GDM1 (cell line): ENCODE measurements around the gene KMT2D.
A peak's percentile ranks its signal among the peaks of the same experiment; 100 is the strongest.
"Not testable (repeated sequence)": the region's sequence is repeated elsewhere in the genome, so short reads cannot be mapped to it uniquely, and the experiment has no call there.

ENCODE experiments used
- DNase-seq: peaks from one replicate; lab custom pipeline; 2025; lab: John Stamatoyannopoulos, UW

The KMT2D gene

DNA sequence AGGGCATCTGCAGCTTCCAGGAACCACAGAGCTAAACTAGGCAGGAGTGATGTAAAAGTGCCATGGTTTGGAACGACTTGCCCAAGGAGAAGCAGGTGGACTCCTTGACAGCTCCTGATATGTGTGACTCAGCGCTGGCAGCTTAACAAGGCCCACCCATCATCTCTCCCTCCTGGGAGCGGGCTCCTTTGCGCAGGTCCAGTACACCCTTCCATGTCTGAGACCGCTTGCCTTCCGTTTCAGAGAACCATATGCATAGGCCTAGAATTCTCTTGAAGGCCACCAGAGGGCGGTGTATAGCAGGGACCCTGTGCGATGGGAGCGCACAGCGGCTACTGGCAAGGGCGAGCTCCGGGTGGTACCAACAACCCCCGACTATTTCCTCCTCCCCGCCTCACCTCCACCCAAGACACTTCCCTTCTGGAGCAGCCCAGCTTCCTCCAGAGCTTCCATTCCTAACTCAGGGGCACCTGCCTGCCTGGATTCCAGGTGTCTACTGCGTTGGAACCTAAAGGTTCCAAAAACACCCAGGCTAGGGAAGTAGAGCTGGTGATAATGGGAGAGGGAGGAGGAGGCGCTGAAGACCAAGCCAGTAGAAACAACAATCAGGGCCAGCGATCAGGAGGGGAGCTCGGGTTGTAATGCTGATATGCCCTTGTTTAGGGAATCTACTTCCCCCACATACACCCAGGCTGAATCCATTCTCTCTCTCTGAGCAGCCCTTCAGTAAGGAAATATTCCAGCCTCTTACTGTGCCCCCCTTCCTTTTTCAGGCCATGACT, 27.7 kb upstream of the KMT2D start:
- peak; percentile 76 for DNase-seq

DNA sequence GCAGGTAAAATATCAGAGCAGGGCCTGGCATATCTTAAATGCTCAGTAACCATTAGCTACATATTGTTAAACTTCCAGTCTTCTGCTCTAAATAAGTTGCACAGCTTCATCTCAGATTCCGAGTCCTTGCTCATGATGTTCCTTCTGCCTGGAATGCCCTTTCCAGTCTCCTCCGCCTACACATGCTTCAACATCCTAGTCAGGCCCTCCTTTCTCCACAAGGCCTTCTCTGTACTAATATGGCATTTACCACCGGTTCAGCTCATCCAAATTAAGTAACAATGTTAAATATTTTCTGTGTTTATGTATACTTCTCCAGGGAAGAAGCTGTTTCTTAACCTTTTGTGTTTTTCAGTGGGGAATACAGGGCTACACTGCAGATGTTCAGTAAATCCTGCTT, 25.5 kb upstream of the KMT2D start:
- no peak for DNase-seq

DNA sequence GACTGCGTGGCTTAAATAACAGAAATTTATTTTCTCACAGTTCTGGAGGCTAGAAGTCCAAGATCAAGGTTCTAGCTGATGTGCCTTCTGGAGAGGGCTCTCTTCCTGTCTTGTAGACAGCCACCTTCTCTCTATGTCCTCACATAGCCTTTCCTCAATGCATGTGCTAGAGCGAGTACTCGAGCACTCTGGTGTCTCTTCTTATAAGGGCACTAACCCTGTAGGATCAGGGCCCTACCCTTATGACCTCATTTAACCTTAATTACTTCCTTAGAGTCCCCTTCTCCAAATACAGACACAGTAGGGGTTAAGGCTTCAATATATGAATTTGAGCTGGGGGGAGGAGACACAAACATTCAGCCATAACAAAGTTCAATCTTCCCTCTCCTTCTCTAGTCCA, 23.8 kb upstream of the KMT2D start:
- no peak for DNase-seq

DNA sequence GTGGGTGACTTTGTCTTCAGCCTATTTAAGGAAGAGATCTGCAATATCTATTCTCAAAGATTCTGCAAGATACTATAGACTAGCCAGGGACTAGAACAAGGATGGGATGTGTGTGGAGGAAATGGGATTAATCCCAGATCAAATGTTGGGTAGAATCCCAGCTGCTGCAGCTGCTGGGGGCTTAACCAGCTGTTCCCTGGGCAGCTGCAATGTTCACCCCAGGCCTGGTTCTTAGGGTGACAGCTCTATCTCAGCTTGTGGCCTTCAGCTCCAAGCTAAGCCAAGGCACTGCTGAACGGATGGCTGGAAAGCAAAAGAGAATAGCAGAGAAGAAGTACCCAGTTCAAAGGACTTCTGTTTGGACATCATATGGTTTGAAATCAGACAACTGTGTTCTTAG, 19.2 kb upstream of the KMT2D start:
- no peak for DNase-seq

DNA sequence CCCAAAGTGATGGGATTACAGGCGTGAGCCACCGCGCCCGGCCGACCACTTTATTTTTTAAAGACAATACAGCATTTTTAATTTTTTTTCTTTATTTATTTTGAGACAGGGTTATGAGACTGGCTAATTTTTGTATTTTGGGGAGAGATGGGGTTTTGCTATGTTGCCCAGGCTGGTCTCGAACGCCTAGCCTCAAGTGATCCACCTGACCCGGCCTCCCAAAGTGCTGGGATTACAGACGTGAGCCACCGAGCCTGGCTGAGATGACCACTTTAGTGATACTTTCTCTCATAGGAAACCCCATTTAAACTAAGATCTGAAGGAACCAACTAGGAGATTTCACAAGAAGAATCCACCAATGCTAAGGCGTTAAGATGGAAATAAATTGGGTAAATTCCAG, 10.4 kb upstream of the KMT2D start:
- DNase-seq: no peak

DNA sequence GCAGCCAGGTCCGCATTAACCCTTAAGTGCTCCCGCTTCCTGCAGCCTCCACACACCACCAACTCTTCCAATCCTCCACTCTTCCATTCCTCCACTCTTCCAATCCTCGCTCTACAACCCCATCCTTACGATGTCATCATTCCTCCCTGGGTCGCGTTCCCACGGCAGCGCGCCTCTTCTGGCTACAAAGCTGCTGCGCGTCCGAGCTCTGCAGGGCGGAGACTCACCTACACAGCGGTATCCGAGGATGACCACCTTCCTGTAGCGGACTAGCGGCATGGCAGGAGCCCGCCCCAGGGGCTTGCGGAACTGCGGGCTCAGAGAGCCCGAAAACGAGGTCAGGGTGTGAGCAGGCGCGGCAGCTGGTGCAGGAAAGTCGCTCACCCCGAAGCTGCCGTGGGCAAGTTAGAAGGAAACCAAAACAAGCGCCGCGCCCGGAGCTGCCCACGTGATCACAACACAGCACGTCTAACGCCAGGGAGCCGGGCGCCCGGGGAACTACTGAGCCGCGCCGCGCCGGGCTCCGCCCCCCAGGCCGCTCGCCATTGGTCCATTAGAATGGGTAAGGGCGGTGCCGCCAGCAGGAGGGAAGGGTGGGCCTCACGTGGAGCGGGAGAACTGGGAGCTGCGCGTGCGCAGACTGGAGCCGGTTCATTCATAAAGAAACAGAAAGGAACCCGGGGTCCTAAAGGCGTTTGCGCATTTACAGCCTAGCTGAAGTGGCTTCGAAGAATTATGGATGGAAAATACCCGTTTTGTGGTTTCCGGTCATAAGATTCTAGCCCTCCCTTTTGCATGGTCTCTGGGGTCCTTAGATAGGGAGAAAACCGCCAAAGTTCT, 9.1 kb upstream of the KMT2D start, which contains the start of gene RHEBL1:
Gene RHEBL1 (minus strand): TSS at position 473 of the 840 bp plus-strand sequence. CDS start 194 bp downstream, at position 279.
- peak; percentile 96 for DNase-seq

DNA sequence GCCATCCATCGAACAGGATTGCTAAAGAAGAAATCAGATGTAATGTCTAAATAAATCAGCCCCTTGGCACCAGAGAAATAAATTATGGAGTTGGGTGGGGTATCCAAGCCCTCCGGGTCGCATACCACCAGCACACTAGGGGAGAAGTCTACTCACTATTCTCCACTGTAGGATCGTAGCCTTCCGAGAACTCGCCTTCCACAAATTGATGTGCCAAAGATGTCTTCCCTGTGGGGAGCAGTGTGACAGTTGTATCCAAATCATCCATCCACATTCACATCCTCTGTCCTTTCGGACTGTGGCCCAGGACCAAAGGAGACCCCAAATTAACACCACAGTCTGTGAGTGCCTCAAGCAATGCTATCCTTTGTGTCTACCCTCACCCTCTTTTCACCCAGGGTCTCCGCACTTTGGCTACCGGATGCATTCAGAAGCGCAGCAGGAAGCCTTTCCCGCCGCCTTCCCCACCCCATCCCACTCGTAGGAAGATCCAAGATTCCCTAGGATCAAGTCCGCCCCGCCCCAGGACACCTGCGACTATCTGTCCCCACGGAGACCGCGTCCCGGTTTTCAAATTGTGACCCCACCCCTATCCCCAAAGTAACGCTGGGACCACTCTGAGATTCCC, 8.4 kb upstream of the KMT2D start:
- no peak for DNase-seq

DNA sequence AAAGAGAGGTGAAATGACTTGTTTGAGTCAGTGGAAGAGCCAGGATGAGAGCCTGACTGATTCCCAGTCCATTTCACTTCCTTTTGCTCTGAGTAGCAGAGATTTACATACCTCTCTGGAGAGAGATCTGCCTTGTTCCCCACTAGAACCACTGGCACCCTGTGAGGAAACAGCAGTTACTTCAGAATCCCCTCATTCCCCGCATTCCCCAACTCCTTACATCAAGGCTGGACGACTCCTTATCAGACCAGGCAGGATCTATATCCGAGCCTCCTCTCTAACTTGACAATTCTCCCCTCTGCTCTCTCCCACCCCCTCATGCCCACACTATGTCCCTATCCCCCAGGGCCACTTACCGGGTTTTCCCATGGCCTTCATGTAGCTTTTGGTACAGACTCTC, 5.5 kb upstream of the KMT2D start:
- DNase-seq: no peak

DNA sequence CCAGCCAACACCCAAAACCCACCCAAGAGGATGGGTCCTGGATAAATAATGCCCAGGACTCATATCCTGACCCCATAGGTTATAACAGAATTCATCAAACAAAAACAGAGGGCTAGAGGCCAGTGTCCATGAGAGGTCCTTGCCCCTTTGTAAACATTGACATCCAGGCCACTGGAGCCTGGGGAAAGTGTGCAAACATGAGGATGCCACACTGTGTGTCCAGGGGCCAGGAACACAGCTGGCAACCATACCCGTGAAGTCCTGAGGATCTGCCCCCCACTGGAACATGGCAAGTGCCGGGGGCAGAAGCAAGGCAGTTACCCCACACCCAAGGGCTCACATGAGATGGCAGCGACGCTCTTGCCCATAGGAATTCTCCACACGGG, 4.2 kb upstream of the KMT2D start:
- DNase-seq: no peak

DNA sequence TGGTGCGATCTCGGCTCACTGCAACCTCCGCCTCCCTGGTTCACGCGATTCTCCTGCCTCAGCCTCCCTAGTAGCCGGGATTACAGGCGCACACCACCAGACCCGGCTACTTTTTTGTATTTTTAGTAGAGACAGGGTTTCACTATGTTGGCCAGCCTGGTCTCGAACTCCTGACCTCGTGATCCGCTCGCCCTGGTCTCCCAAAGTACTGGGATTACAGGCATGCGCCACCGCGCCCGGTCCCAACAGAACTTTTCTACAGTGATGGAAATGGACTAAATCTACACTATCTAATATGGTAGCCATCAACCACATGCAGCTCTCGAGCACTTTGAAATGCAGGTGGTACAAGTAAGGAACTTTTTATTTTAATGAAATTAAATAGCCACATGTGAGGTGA, 1.3 kb upstream of the KMT2D start:
- not testable (repeated sequence) for DNase-seq

DNA sequence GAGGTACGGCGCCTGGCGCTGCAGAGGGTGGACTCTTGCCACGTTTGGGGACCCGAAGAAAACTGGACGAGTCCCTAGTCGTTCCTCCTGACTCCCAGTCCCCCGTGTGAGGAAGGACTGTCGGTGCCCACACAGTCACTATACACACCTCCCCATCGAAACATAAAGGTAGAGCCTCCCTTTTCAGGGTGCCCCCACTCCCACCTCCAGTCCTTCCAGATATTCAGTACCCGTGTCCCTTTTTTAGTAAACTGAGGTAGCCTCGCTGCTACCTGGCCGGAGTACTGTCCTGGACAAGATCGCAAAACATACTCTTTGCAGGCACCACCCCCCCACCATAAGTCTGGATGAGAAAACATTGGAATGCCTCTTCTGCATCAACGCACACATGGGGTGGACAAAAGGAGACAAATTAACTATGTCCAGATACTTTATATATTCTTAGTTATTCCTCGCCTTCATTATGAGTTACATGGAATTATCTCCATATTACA, 610 bp upstream of the KMT2D start:
- peak; percentile 24 for DNase-seq

DNA sequence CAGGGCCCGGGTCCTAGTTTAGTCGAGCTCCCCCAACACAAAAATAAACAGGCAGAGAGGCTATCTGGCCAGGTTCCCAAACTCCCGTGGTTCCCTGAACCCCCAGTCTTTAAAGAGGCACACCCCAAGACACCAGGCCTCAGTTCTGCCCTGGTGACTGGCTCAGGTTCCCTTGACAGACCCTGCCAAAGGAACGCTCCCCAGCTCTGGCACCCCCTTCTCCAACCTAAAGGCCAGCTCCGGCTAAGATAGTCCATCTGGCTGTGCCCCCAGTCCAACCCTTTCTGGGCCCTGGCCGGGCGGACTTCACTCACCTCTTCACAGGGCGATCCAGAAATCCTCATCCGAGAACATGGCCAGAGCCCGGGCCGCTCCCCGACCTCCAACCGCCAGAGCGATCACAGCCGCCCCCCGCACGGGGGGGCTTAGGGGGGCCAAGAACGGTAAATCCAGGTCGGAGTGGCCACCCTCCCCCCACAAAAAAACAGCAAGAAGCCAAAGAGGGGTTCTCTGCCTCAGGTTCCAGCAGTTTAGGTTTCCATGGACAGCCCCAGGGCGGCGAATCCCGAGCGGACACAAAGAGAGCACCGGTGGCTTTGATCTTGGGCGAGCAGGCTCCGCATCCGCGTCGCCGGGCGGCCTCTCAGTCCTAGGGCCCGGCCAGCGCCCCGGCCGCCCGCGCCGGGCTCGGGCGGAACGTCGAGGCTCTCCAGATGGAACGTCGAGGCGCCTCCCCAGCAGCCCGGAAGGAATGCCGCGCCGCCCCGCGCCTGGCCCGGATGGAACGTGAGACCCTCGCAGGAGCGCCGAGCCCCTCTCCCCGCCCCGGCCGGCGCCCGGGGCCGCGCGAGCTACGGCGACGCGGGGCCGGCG, 1.1 kb downstream of the KMT2D start:
- no peak for DNase-seq

DNA sequence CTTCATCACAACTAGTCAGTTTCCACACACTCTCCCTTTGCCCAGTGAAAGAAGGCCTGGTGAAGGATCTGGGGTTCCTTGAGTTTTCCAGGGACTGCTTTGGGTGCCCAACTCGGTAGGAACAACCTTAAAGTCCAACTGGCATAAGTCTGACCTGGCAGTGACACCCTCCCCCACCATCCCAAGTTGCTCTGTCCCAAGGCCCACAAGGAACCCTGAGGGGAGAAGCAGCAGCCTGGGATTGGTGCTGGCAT, 1.6 kb downstream of the KMT2D start:
- no peak for DNase-seq

DNA sequence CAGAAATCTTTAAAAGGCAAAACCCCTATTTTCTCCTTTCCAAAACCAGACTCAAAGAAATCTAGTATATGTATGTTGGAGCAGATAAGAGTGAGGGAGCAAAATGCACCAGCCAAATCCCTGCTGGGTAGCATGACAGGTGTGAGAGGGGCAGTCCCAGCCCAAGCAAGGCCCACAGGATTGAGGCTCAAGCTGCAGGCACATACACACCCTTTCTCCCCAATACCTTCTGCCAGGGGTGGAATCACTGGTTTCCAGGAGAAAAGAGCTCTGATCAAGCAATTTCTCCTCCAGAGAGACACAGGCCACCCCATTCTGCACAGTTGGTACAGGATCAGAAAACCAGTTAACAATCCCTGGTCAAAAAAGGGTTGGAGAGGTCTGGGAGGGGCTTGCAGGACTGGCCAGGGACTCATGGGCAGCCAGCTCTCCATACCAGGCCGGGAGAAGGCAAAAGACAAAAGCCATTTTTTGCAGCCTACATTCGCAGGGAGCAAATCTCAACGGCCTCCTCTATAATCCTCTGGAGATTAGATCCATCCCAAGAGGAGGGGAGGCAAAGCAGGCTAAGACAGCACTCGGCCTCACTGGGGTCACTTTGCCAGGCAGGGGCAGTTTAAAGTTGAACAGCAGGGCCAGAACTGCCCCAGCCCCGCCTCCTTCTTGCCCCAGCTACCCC, 2.1 kb downstream of the KMT2D start:
- no peak for DNase-seq

DNA sequence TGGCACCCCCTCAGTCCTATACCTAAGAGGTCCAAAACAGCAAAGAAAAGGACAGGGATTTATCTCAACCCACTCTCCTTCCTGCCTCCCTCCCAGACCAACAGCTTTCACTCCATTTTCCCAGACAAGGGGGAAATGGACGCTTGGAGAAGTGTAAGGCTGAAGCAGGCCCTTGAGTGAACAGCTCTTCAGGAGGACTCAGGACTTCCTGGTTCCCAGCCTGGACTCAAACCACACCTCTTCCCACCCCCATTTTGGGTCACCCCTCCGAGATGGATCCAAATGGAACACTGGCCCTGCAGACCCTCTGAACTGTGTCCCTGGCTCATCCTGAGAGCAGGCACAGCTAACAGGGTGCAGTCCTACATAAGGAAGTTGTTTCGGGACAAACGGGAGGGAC, 2.7 kb downstream of the KMT2D start:
- peak; percentile 2 for DNase-seq

DNA sequence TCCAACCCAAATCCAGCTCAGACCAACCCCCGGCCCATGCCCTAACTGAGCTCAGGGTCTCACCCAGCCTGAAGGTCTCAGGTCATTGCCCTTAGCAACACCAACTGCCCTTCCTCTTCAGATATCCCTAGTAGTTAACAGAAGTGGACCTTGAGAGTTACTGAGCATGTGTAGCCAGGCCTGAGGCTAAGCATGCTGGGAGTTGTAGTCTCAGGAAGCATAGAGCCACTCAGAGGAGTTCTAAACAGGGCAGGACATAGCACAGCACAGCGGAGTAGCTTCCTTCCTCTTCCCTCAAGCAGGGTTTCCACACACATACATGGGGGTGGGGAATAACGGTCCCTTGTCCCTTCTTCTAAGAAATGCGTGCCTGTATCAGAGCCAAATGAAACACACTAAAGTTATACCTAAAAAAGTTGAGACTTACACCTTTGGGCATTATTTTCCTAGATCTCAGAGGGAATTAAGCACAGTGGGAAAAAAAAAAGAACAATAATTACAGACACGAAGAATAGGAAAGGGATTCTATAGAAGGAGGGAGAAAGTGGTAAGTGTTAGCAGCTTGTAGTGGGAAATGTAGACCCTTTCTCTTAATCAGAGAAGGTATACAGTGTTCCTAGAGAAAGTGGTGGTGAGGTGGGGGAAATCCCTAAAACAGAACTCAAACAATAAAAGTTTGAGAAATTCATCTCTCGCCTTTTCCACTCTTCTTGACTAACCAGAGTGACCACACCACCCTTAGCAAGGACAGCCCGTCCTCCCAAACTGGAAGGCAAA, 4.4 kb downstream of the KMT2D start:
- peak; percentile 87 for DNase-seq

DNA sequence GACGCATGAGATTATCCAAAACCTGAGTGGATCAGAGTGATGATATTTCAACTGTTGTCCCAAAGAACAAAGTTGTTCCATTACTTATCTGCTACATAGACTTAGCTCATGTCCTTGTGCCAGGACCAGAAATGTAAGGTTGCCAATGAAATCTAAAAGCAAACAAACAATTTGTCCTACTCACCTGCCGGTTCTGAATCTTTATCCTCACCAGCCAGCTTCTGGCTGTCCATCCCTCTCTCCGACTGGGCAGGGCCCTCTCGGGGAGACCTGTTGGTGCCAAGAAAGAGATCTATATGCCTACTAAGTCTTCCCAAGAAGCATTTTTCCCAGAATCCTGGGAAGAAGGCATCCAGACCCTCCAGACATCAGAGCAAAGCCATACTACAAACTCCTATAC, 5.5 kb downstream of the KMT2D start:
- no peak for DNase-seq

DNA sequence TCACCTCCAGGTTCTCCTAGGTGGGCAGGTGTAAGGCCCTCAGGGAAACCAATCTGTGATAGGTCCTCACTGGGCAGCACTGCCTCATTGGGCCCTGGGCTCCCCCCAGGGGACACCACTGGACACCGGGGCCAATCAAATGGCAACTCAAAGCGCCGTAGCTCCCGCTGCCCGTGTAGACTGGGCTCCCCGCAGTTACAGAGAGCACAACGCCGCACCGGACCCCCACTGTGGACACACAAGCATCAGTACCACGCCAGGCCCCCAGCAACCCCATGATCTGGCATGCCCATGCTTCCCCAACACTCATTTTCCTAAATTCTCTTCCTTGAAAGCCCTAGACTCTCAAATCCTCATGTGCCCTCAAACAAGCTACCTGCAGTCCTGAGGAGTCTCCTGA, 6.1 kb downstream of the KMT2D start:
- DNase-seq: no peak

DNA sequence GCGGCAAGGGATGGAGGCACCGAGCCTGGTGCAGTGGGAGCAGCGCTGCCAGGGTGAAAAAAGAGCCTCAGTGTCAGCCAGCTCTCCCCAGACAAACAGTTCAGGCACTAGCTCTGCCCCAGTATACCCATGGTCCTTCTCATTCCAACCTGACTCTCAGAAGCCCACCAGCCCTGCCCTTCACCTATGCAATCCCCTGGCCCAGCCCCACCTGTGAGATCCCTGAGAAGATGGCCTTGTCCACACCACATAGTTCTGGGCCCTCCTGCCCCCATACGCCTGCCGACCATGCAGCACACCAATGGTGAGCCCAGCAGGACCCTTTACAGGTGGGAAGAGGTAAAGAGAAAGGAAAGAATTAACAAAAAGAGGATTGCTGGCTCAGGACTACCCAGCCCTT, 6.5 kb downstream of the KMT2D start:
- DNase-seq: no peak

DNA sequence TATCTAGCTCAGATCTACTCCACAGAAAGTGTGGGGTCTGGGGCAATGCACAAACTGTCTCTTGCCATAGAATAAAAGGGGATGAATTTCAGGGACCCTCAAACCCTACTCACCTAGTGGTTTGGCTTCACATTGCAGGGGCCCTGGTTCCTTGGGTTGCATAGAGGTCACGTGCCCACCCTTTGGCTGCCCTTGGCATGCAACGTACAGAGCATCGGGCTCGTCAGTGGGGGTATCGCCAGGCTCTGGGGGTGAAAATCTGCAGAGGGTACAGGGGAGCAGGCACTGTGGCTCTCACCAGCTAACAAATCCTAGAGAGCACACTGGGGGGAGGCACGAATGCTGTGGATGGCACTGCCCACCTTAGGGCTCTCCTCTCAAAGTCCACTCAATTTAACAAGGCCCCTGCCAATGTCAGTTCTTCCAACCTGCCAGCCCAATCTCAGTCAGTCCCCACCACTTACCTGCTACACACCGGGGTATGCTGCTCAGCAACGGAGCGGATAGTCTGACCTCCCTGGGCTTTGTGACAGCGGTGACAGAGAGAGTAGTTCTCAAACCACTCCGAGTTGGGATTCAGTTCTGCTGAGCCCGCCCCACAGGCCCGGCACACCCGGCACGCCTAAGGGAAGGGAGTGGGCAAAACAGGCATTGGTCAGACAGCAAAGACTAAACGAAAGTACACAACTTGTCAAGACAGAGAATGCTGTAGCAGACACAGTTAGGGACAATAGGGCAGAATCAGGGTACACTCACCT, 8.0 kb downstream of the KMT2D start:
- no peak for DNase-seq
